ENCODE results near the gene UMAD1.

DNA sequence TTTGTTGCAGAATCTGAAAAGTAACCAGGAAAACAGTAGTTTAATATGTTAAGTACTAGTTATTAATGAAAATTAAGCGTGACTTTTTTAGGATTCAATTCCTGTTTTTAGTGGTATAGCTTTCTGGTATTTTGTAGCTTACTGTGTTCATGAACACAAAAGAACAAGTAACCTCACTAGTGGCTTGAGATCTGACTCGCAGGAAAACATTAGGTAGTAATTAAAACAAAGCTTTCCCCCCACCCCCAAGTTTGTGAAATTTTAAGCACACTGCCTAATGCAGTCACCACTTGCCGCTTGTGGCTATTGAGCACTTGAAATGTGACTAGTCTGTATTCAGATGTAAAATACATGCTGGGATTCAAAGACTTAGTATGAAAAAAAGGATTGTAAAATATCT lies 180.4 kb downstream of the UMAD1 start:
- TF ChIP-seq POLR2AphosphoS5 (IDR thresholded peaks at IDR 0.05) (no peak), POLR2A (IDR thresholded peaks at IDR 0.05; ENCODE audit: low read depth) (no peak)
- TF ChIP-seq, protein P1, sequence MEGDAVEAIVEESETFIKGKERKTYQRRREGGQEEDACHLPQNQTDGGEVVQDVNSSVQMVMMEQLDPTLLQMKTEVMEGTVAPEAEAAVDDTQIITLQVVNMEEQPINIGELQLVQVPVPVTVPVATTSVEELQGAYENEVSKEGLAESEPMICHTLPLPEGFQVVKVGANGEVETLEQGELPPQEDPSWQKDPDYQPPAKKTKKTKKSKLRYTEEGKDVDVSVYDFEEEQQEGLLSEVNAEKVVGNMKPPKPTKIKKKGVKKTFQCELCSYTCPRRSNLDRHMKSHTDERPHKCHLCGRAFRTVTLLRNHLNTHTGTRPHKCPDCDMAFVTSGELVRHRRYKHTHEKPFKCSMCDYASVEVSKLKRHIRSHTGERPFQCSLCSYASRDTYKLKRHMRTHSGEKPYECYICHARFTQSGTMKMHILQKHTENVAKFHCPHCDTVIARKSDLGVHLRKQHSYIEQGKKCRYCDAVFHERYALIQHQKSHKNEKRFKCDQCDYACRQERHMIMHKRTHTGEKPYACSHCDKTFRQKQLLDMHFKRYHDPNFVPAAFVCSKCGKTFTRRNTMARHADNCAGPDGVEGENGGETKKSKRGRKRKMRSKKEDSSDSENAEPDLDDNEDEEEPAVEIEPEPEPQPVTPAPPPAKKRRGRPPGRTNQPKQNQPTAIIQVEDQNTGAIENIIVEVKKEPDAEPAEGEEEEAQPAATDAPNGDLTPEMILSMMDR (IDR thresholded peaks at IDR 0.05) = no peak
